HG02642 (cell line): ENCODE results near the gene GRAMD1A.
"Not testable (repeated sequence)": the region's sequence is repeated elsewhere in the genome, so short reads cannot be mapped to it uniquely, and the experiment has no call there.

Experiments
- ATAC-seq: cut with Tn5 transposase; IDR thresholded peaks from one replicate; pipeline ENCODE4 v1.9.1; 2021; ENCODE audit warnings: mild to moderate bottlenecking; ENCODE audit not compliant: unreplicated experiment, poor library complexity

Gene GRAMD1A

DNA sequence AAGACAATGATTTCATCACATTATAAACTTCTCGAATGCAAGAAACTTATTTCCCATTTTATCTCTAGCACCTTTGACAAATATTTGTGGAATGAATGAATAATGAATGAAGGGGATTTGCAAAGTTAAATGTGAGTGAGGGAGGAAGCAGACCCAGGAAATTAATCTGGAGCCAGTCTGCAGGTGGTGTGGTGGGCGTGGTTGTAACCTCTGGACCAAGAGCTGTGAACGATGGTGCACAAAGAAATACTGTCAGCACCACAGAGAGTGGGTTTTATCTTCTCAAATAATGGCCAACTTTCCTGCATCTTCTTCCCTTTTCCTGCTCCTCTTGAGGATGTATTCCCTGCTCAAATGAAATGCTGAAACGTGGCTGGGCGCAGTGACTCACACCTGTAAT is 25.1 kb upstream of the GRAMD1A start:
- no peak for ATAC-seq

DNA sequence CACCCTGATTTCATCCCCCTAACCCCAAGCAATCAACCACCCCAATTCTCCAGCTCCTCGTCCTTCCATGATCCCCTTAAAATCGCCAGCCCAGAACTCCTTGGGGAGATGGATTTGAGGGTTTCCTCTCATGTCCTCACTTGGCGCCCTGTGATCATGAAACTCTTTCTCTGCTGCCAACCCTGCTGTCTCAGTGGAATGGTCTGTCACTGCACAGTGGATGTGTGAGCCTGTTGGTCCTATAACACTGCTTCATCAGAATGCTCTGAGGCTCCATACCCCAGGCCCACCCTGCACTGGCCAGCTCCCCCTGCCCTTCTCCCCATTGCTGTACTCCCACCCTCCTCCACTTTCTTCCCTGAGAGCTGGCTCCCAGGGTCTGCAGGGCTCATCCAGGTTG is 23.5 kb upstream of the GRAMD1A start:
- no peak for ATAC-seq

DNA sequence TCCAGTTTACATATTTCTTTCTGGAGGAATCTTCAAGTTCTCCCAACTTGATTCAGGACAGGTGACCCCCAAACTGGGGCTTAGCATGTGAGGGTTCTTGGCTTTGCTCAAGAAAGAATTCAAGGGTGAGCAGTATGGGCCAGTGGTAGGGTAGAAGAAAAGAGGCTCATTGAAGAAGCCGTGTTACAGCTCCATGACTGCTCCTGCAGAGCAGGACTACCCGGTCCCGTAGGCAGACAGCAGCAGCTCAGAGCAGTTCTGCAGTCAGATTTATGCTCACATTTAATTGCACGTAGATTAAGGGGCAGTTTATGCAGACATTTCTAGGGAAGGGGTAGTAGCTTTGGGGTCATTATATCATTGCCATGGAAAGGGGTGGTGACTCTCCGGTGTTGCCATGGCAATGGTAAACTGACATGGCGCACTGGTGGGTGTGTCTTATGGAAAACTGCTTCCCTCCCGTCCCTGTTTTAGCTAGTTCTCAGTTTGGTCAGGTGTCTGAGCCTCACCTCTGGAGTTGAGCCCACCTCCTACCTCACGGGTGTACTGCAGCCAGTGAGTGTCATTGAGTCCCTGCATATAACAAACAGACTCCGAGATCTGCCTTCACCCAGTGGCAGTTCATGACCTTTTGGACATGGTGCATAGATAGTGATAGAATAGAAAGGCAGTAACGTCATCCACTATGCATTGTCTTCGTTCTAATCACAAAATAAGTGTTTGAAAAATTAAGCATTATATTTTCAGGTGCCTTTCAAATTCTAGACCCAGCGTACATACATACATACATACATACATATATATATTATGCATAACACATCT is 20.1 kb upstream of the GRAMD1A start:
- ATAC-seq, result no peak

DNA sequence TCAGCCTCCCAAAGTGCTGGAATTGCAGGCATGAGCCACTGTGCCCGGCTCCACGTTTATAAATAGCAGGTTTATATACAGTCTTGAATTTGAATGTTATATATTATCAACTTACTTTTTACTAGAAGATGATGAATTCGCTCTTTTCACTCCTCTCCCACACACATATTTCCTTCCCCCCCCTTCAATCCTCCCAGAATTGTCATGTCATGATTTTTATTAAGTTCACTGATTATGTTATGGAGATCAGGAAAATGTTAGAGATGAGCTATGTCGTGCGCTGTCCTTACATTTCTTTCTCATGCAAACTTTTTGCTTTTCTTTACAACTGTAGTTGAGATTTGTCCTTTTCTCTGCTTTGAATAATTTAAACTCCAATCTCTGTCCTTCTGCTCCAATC is 17.8 kb upstream of the GRAMD1A start:
- no peak for ATAC-seq

DNA sequence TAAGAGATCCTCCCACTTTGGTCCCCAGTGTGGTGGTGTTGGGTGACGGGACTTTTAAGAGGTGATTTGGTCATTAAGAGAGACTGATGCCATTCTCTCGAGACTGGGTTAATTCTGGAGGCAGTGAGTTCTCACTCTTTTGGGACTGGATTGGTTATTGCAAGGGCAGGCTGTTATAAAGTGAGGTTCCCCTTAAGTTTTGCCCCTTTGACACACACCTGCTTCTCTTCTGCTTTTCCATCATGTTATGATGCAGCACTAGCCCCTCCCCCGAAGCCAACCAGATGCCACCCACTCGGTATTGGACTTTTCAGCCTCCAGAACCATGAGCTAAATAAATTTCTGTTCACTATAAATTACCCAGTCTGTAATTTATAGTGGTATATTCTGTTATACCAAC is 16.3 kb upstream of the GRAMD1A start:
- ATAC-seq, result no peak

DNA sequence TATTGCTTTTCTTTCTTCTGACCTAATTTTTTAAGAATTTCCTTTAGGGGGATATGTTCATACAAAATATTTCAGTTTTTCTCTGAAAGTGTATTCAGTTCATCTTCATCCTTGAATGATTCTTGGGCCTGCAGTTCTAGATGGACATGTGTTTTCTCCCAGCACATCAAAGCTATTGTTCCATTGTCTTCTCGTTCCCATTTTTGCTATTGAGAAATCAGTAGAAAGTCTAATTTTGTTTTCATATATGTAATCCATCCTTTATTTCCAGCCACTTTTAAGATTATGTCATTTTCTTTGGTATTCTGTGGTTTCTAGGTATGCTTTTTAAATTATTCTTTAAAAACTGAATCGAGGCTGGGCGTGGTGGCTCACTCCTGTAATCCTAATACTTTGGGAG is 15.8 kb upstream of the GRAMD1A start:
- no peak for ATAC-seq

DNA sequence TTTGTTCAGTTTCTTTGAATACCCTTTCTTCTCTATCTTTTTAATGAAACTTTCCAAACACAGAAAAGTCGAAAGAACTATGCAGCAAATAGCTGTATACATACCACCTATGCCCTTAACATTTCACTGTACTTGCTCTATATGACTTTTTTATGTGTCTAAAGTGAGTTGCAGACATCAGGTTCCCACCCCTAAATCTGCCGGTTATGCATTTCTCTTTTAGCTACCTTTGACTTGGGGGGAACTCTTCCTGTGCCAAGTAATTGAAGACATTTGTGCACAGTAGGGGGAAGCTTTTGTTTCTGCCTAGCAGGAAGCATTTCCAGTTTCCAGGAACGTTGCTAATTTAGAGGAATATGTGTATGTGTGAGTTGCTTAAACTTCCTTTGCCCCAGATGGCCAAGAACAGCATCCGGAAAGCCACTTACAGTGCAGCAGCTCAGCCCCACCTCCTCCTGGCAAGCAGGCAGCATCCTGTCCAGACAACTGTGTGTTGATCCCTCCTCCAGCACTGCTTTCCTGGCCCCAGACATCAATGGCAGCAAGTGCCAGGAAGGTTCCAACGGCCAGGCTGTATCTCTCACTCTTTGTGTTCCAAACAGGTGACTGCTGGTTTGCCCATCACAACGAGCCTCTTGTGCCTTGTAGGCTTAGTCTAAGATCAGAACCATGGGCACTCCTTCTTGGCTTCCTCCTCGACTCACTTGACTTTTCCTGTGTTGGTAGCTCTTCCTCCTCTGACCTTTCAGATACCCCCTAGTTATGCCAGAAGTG is 14.7 kb upstream of the GRAMD1A start:
- no peak for ATAC-seq

DNA sequence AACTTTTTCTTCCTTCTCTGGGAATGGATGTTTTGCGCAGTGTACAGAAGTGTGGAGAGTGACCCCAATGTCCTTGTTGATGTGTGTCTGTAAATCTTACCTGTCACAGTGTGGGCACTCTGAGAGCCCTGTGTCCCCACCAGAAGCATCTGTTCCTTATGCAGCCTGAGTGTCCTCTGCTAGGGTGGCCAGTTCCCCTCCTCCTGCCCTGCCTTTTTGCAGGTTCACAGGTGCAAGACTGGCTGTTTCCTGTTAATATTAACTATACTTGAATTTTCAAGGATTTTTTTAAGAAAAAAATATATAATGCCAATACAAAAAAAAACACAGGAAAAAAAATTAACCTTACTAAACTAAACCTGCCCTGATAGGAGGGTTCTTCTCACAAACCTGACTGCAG is 12.0 kb upstream of the GRAMD1A start:
- no peak for ATAC-seq

DNA sequence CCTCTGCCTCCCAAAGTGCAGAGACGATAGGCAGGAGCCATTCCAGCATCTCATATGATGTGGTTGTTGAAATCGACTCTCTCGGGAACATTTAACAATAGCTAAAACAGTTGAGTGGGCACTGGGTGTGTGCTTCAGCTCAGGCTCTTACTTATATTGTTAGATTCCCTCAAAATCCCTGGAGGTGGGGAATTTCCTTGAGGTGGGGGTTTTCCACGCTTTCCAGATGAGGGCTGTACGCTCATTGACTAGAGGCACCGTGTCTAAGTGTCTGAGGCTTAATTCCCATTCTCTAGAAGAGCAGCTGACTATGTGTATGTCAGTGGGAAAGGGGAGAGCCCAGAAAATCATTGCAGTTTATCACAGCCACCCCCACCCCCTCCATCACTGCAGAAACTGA is 10.8 kb upstream of the GRAMD1A start:
- no peak for ATAC-seq

DNA sequence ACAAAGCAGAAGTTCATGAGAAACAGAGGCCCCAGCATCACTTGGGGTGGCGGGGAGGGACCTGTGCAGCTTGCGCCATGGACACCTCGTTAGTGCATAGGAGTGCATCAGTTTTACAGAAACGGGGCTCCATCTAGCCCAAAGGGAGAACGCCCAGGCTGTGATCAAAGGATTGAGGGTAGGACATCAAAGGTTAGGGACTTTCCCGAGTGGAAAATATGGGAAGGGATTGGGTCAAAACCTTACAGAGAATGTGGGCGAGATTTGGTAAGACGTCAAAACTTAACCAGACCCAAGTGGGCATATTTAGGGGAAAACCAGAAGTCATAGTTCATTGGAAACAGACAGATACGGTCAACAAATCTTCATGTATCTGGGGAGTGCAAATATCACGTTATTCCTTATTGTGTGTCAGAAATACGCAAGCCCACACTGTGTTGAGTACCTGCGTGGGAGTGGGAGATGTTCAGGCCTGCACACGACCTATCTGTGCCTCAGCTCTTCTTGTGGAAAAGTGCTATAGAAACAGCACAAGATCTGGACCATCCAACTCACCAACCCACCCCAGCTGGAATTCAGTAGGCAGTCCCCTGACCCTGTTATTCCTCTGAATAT is 9.4 kb upstream of the GRAMD1A start:
- no peak for ATAC-seq

DNA sequence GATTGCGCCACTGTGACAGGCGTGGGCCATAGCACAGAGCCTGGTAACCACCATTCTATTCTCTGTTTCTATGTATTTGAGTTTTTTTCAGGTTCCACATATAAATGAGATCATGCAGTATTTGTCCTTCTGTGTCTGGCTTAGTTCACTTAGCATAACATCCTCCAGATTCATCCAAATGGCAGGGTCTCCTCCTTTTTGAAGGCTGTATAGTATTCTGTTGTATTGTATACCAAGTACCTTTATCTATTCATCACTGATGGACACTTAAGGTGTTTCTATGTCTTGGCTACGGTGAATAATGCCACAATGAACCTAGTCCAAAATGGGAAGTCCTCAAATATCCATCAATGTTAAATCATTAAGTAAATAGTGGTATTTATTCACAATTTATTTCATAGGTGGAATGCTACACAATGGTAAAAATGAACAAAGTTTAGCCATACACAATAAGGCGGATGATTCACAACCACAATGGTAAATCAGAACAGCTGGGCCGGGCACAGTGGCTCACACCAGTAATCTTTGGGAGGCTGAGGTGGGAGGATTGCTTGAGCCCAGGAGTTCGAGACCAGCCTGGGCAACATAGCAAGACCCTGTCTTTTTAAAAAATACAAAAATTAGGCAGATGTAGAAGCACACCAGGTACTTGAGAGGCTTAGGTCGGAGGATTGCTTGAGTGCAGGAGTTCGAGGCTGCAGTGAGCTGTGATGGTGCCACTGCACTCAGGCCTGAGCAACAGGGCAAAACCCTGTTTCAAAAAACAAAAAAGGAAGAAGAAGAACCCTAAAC is 8.4 kb upstream of the GRAMD1A start:
- ATAC-seq, result no peak

DNA sequence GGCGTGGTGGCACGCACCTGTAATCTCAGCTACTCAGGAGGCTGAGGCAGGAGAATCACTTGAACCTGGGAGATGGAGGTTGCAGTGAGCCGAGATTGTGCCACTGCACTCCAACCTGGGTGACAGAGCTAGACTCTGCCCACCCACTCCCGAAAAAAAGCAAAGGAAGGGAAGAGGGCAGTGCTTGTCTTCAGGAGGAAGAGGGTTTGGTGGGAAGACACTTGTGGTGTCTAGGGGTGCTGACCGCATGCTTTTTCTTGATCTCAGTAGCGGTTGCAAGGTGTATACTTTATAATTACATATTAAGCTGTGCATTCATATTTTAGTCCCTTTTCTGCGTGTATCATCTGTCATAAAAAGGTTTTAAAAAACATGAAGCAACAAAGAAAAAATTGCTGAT is 7.5 kb upstream of the GRAMD1A start:
- ATAC-seq, result not testable (repeated sequence)

DNA sequence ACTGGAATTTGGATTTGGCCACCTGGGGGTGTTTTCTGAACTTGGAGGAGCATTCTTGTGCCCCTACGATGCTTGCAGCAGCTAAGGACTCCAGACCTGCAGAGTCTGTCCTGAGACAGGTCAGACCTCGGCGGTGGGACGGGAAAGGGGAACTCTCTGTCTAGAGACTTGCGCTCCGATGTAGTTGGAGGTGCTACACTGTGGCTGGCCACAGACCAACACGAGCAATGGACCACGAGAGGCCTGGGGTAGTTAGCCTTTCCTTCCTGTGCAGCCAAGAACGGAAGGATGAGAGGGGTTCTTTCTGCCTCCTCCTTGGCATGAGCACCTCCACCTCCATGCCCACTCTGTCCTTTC is 5.9 kb upstream of the GRAMD1A start:
- no peak for ATAC-seq

DNA sequence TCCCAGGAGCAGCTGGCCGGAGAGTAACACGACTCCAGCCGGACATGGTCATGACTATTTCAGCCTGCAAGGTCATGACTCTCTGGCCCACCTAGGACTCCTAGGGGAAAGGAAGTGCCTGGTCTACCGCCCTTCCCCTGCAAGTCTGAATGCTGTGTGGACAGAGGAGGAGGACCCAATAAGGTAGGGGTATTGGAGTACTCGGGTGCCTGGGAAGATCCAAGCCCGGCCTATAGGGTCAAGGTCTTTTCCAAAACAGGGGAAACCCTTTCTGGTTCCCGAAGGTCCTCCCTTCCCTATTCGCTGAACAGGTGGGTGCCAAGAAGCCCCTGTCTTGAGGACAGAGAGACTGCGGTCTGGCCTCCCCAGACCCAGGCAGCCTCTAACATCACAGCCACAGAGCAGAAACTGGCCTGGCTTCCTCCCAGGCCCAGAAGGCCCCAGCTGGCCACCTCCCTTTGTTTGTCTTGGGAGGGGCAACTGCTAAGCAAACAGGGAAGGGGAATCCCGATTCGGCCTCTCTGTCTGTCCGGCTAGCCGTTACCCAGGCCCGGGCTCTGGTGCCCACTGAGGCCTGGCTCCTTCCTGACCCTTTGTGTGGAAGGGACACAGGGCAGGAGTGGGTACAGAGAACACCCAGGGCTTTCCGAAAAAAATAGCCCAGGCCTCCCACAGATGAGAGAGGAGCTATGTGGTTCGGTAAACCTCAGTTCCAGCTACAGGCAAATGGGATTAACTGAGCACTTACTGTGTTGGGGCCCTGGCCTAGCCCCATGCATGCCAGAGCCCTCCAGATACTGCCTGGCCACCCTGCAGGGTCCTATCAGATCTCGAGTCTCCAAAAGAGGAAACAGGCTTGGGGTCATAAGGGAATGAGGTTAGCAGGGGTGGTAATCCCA is 5.2 kb upstream of the GRAMD1A start:
- ATAC-seq, result no peak

DNA sequence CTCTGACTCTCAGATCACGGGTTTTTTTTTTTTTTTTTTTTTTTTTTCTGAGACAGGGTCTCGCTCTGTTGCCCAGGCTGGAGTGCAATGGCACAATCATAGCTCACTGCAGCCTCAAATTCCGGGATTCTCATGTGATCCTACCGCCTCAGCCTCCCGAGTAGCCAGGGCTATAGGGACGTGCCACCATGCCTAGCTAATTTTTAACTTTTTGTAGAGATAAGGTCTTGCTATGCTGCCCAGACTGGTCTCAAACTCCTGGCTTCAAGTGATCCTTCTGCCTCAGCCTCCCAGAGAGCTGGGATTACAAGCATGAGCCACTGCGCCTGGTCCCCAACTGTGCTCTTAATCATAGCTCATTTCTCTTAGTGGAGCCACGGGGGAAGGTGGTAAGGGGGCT is 4.6 kb upstream of the GRAMD1A start:
- no peak for ATAC-seq

DNA sequence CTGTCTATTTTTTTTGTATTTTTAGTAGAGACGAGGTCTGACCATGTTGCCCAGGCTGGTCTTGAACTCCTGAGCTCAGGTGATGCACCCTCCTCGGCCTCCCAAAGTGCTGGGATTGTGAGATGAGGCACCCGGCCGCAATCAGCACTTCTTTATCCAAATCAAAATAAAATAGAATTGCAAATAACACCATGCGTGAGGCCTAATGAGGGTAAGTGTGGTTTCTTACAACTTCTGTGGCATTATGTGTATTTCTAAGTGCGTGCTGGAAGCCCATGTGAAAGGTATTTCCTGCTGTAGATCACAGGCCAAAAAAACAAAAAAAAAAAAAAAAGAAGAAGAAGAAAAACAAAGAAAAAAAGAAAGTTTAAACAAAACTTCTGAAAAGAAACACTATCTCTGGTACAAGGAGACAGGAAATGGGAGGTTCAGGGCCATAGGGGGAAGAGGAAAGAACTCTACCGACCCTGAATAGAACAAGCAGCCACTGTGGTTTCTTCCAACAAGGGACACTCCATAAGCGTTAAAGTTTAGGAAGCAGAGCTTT is 3.0 kb upstream of the GRAMD1A start:
- no peak for ATAC-seq

DNA sequence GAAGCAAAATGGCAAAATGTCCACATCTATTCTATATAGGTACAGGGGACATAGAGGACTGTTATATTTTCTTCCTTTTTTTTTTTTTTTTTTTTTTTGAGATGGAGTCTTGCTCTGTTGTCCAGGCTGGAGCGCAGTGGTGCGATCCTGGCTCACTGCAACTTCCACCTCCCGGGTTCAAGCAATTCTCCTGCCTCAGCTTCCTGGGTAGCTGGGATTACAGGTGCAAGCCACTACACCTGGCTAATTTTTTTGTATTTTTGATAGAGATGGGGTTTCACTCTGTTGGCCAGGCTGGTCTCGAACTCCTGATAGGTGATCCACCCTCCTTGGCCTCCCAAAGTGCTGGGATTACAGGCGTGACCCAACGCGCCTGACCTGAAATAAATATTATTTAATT is 1.9 kb upstream of the GRAMD1A start:
- not testable (repeated sequence) for ATAC-seq

DNA sequence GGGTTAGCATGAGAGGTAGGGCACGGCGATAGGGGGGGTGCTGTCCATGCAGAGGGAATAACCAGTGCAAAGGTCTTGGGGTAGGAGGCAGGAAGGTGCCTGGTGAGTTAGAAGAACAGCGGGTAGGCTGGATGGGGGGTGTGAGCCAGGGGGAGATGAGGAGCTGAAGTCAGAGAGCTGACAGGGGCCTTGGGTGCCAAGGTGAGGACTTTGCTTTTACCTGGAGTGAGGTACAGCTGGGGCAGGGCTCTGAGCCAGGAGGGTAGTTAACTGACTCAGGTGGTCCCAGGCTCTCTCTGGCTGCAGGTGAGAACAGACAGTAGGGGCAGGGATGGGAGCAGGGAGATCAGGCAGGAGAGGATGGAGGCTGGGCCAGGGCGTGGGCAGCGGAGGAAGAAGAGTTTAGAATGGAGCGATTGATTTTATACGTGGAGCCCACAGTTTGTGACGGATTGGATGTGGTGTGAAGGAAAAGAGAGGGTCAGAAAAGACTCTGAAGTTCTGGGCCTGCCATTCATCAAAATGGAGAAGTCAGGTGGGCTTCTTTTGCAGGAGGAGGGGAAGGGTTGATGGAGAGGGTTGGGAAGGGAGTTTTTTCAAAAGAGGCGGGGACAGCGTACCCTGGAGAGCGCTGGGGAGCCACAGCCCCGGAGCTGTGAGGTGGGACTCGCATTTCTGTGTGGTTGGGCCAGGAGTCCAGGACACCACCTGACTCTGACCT is 1.2 kb upstream of the GRAMD1A start:
- no peak for ATAC-seq

DNA sequence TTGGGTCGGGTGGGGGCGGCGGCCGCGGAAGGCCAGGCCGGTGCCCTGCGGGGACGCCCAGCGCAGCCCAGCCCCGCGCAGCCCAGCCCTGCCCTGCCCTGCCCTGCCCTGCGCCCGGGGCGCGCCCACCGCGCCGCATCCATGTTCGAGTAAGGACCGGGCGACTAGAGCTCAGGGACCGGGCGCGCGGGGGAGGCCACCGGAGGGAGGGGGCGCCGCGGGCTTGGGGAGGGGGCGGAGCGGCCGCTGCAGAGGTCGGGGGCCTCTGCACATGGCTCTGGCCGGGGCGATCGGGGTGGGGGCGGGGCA is 169 bp downstream of the GRAMD1A start:
- no peak for ATAC-seq
